Keratinocyte (primary cell): ENCODE data around the gene CEACAM7. TPM values are rescaled to one million over a fixed set of nuclear protein-coding genes. Genes with fewer than 3 reads are reported as not detected.

Experiments used
- DNase-seq: peaks from one replicate; pipeline ENCODE4 v3.0.0-alpha.2; 2011; ENCODE audit warnings: low read depth, missing footprints, low spot score
- FAIRE-seq: peaks from 2 replicates; lab custom pipeline; 2011; peaks lifted over from hg19 to GRCh38; lab: Jason Lieb, UNC
- H2AFZ ChIP-seq: 2 replicates; pipeline ENCODE4 v1.6.0; 2012; ENCODE audit warnings: low read length, control low read depth, inconsistent platforms; ENCODE audit not compliant: control insufficient read depth
- H3K27ac ChIP-seq: 2 replicates; pipeline ENCODE4 v1.5.1; 2011; ENCODE audit warnings: low read length; ENCODE audit not compliant: control insufficient read depth, insufficient read depth
- H3K27me3 ChIP-seq: 3 replicates; pipeline ENCODE4 v1.6.0; 2011; ENCODE audit warnings: low read length; ENCODE audit not compliant: control insufficient read depth, insufficient read depth; ENCODE audit errors: extremely low read depth
- H3K36me3 ChIP-seq, 2 experiments: 2 replicates in 1 of 2; 3 replicates in 1 of 2; pipeline ENCODE4 v1.5.1; 2011; ENCODE audit warnings: low read length in 2 of 2, mild to moderate bottlenecking in 1 of 2; ENCODE audit not compliant: control insufficient read depth in 2 of 2, insufficient read depth in 2 of 2; ENCODE audit errors: extremely low read depth in 1 of 2
- H3K4me1 ChIP-seq: 3 replicates; pipeline ENCODE4 v1.5.1; 2011; ENCODE audit warnings: low read length; ENCODE audit not compliant: control insufficient read depth, insufficient read depth; ENCODE audit errors: extremely low read depth
- H3K4me2 ChIP-seq: 3 replicates; pipeline ENCODE4 v1.6.0; 2011; ENCODE audit warnings: low read depth, low read length; ENCODE audit not compliant: control insufficient read depth, insufficient read depth; ENCODE audit errors: extremely low read depth
- H3K4me3 ChIP-seq, 3 experiments: fragments of 200-600 bp in 1 of 3; sonication (generic) in 1 of 3; 2 replicates in 2 of 3; 3 replicates in 1 of 3; pipeline ENCODE4 v1.5.1; 2011 to 2016; ENCODE audit warnings: low read length in 3 of 3, mild to moderate bottlenecking in 3 of 3, control low read depth in 2 of 3, inconsistent platforms in 1 of 3, low read depth in 1 of 3, mixed read lengths in 1 of 3, mixed run types in 1 of 3, moderate library complexity in 1 of 3; ENCODE audit not compliant: control insufficient read depth in 2 of 3, insufficient read depth in 2 of 3; ENCODE audit errors: extremely low read depth in 1 of 3
- H3K79me2 ChIP-seq: 2 replicates; pipeline ENCODE4 v1.6.0; 2012; ENCODE audit warnings: low read length; ENCODE audit not compliant: control insufficient read depth, insufficient read depth
- H3K9ac ChIP-seq: 3 replicates; pipeline ENCODE4 v1.6.0; 2011; ENCODE audit warnings: low read length; ENCODE audit not compliant: control insufficient read depth, insufficient read depth; ENCODE audit errors: extremely low read depth
- H3K9me1 ChIP-seq: 3 replicates; pipeline ENCODE4 v1.6.0; 2011; ENCODE audit warnings: low read length; ENCODE audit not compliant: control insufficient read depth, insufficient read depth; ENCODE audit errors: extremely low read depth
- H3K9me3 ChIP-seq: 2 replicates; pipeline ENCODE4 v1.5.1; 2012; ENCODE audit warnings: low read depth, low read length; ENCODE audit not compliant: control insufficient read depth
- H4K20me1 ChIP-seq: 3 replicates; pipeline ENCODE4 v1.6.0; 2011; ENCODE audit warnings: low read length; ENCODE audit not compliant: control insufficient read depth, insufficient read depth; ENCODE audit errors: extremely low read depth
- EZH2 ChIP-seq: IDR thresholded peaks from one replicate; pipeline ENCODE4 v1.6.1; 2012; ENCODE audit warnings: inconsistent platforms, mild to moderate bottlenecking, low read length, moderate library complexity
- dilution Hi-C: fragments of 300-500 bp; cut with MboI; formaldehyde crosslinking; loops from one replicate; pipeline ENCODE4 v1.7.0; 2020; ENCODE audit warnings: low sequenced_read_pairs; ENCODE audit not compliant: extremely low pct_ligation_motif_present
- polyA plus RNA-seq, 5 experiments: library from polyadenylated mRNA; depleted of rRNA in 3 of 5; stranded (reverse) in 3 of 5; stranded (forward) in 1 of 5; unstranded in 1 of 5; fragments of >200 nt; gene quantifications; 1 replicate in 1 of 5; 2 replicates in 3 of 5; 3 replicates in 1 of 5; pipeline versions ENCODE4 v1.2.1 to v1.2.3, GENCODE V29; 2011 to 2012; ENCODE audit warnings: missing spikeins in 2 of 5, low read depth in 1 of 5, low replicate concordance in 1 of 5
- TF ChIP-seq, protein P1 (sequence below), 3 experiments: IDR thresholded peaks in 1 of 3; conservative IDR thresholded peaks in 1 of 3; optimal IDR thresholded peaks in 1 of 3; 2 replicates in 2 of 3; 3 replicates in 1 of 3; pipeline versions ENCODE3 to v1.5.1; 2011; ENCODE audit warnings: low read length in 3 of 3, mild to moderate bottlenecking in 3 of 3, moderate library complexity in 2 of 3, control low read depth in 1 of 3, inconsistent platforms in 1 of 3; ENCODE audit not compliant: insufficient read depth in 2 of 3; ENCODE audit errors: extremely low read depth in 1 of 3

Gene CEACAM7
- polyA plus RNA-seq, 1 donor (not counting 4 experiments of a cell fraction or from before 2014, with no cell fraction given) = not detected

DNA sequence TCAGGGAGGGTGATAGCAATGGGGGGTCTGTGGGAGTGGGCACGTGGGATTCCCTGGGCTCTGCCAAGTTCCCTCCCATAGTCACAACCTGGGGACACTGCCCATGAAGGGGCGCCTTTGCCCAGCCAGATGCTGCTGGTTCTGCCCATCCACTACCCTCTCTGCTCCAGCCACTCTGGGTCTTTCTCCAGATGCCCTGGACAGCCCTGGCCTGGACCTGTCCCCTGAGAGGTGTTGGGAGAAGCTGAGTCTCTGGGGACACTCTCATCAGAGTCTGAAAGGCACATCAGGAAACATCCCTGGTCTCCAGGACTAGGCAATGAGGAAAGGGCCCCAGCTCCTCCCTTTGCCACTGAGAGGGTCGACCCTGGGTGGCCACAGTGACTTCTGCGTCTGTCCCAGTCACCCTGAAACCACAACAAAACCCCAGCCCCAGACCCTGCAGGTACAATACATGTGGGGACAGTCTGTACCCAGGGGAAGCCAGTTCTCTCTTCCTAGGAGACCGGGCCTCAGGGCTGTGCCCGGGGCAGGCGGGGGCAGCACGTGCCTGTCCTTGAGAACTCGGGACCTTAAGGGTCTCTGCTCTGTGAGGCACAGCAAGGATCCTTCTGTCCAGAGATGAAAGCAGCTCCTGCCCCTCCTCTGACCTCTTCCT lies 9.3 kb upstream of the CEACAM7 start:
- no peak for FAIRE-seq
- Histone ChIP-seq H3K4me2 (no peak overlapping the region), H3K27me3 (no peaks in the 10 kb centered on the region)

DNA sequence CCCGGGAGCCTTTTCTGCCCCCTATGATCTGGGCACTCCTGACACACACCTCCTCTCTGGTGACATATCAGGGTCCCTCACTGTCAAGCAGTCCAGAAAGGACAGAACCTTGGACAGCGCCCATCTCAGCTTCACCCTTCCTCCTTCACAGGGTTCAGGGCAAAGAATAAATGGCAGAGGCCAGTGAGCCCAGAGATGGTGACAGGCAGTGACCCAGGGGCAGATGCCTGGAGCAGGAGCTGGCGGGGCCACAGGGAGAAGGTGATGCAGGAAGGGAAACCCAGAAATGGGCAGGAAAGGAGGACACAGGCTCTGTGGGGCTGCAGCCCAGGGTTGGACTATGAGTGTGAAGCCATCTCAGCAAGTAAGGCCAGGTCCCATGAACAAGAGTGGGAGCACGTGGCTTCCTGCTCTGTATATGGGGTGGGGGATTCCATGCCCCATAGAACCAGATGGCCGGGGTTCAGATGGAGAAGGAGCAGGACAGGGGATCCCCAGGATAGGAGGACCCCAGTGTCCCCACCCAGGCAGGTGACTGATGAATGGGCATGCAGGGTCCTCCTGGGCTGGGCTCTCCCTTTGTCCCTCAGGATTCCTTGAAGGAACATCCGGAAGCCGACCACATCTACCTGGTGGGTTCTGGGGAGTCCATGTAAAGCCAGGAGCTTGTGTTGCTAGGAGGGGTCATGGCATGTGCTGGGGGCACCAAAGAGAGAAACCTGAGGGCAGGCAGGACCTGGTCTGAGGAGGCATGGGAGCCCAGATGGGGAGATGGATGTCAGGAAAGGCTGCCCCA lies 8.5 kb upstream of the CEACAM7 start:
- Histone ChIP-seq H3K4me1 (no peaks in the 10 kb centered on the region), H4K20me1 (no peaks in the 10 kb centered on the region), H3K79me2 (no peaks in the 10 kb centered on the region), H3K9me3 (no peaks in the 10 kb centered on the region), H3K4me3 (no peak overlapping the region), H2AFZ (no peak overlapping the region), H3K9me1 (no peaks in the 10 kb centered on the region), H3K36me3 (no peaks in the 10 kb centered on the region), H3K27ac (no peak overlapping the region), H3K27me3 (peaks cover 2% of the 10 kb centered on the region), H3K9ac (no peak overlapping the region), H3K4me2 (no peak overlapping the region)
- no peak for FAIRE-seq
- dilution Hi-C loops = no loop called here
- DNase-seq = no peak
- TF ChIP-seq EZH2 = no peak
- TF ChIP-seq, protein P1, sequence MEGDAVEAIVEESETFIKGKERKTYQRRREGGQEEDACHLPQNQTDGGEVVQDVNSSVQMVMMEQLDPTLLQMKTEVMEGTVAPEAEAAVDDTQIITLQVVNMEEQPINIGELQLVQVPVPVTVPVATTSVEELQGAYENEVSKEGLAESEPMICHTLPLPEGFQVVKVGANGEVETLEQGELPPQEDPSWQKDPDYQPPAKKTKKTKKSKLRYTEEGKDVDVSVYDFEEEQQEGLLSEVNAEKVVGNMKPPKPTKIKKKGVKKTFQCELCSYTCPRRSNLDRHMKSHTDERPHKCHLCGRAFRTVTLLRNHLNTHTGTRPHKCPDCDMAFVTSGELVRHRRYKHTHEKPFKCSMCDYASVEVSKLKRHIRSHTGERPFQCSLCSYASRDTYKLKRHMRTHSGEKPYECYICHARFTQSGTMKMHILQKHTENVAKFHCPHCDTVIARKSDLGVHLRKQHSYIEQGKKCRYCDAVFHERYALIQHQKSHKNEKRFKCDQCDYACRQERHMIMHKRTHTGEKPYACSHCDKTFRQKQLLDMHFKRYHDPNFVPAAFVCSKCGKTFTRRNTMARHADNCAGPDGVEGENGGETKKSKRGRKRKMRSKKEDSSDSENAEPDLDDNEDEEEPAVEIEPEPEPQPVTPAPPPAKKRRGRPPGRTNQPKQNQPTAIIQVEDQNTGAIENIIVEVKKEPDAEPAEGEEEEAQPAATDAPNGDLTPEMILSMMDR (optimal IDR thresholded peaks at IDR 0.05 in 1 of 3, IDR thresholded peaks at IDR 0.05 in 1 of 3, conservative IDR thresholded peaks at IDR 0.05 in 1 of 3; ENCODE audit: extremely low read depth in 1 of 3, insufficient read depth in 2 of 3, low read length in 3 of 3) = no peak

More for the DNA sequence above, 9.3 kb upstream of the CEACAM7 start:
- H2AFZ ChIP-seq = no peak overlapping the region
- H3K27ac ChIP-seq = no peak overlapping the region
- H3K9me3 ChIP-seq = no peaks in the 10 kb centered on the region
- H3K79me2 ChIP-seq = no peaks in the 10 kb centered on the region
- dilution Hi-C loops = no loop called here
- no peak overlapping the region for H3K4me3 ChIP-seq
- H4K20me1 ChIP-seq = no peaks in the 10 kb centered on the region
- H3K9me1 ChIP-seq = no peaks in the 10 kb centered on the region
- no peak for DNase-seq
- no peak for TF ChIP-seq EZH2
- H3K36me3 ChIP-seq = no peaks in the 10 kb centered on the region
- H3K9ac ChIP-seq = no peak overlapping the region
- H3K4me1 ChIP-seq = no peaks in the 10 kb centered on the region
